Measurements from ENCODE around the gene C5orf24. TPM values are rescaled to one million over a fixed set of nuclear protein-coding genes. Genes with fewer than 3 reads are reported as not detected.

The C5orf24 gene
- total RNA-seq, 1 experiment from 2014 or later: 29.2 TPM

DNA sequence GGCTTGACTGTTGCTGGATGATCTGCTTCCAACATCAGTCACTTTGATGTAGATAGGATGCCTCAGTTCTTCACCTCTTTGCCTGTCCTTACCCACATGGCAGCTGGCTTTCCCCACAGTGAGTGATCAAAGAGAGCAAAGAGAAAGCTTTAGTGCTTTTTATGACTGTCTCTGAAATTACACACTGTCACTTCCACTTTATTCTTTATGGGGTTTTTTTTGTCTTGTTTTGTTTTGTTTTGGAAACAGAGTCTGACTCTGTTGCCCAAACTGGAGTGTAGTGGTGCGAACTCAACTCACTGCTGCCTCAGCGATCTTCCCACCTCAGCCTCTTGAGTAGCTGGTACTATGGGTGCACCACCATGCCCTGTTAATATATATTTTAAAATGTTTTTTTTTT, 32.4 kb upstream of the C5orf24 start:
- BruUV-seq (replicated peaks): no TSS peak
- H3K36me3 ChIP-seq (ENCODE audit: low read depth): peaks cover 25% of the 10 kb centered on the region

DNA sequence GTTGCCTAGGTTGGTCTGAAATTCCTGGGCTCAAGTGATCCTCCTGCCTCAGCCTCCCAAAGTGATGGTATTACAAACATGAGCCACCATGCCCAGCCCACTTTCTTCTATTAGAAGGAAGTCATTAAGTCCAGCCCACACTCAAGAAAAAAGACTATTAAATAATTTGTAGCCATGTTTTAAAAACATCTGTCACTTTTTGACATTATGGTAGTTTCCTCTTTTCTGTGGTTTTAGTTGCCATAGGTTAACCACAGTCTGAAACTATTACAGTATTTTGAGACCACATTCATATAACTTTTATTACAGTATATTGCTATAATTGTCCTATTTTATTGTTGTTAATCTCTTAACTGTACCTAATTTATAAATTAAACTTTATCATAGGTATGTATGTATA, 31.9 kb upstream of the C5orf24 start:
- BruUV-seq (replicated peaks): no TSS peak
- H3F3A ChIP-seq (ENCODE audit: insufficient read depth, low read depth): peaks cover 9% of the 10 kb centered on the region; the same call in 1 of the 2 replicates
- no peak overlapping the region for H3K27ac ChIP-seq
- no peaks in the 10 kb centered on the region for H3K79me2 ChIP-seq (ENCODE audit: low read depth)
- ChIA-PET POLR2A (ENCODE audit: unreplicated experiment) (no interaction called here), CTCF (interaction anchor here (0.6 kb wide), 1 partner anchor 422 kb away, joined by 4 read pairs; no protein-coding TSS in a partner anchor)
- TF ChIP-seq EZH2 (IDR thresholded peaks at IDR 0.05; ENCODE audit: low read depth): no peak
- TF ChIP-seq, protein P1, sequence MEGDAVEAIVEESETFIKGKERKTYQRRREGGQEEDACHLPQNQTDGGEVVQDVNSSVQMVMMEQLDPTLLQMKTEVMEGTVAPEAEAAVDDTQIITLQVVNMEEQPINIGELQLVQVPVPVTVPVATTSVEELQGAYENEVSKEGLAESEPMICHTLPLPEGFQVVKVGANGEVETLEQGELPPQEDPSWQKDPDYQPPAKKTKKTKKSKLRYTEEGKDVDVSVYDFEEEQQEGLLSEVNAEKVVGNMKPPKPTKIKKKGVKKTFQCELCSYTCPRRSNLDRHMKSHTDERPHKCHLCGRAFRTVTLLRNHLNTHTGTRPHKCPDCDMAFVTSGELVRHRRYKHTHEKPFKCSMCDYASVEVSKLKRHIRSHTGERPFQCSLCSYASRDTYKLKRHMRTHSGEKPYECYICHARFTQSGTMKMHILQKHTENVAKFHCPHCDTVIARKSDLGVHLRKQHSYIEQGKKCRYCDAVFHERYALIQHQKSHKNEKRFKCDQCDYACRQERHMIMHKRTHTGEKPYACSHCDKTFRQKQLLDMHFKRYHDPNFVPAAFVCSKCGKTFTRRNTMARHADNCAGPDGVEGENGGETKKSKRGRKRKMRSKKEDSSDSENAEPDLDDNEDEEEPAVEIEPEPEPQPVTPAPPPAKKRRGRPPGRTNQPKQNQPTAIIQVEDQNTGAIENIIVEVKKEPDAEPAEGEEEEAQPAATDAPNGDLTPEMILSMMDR (conservative IDR thresholded peaks at IDR 0.05): no peak
- H3K9me3 ChIP-seq (ENCODE audit: insufficient read depth, low read depth): no peaks in the 10 kb centered on the region
- no peak overlapping the region for H3K4me2 ChIP-seq
- no peak for DNase-seq
- peaks cover 22% of the 10 kb centered on the region; the same call in 1 of the 2 replicates for H3K36me3 ChIP-seq (ENCODE audit: low read depth)
- H2AFZ ChIP-seq: no peak overlapping the region
- H3K27me3 ChIP-seq (ENCODE audit: insufficient read depth, low read depth): no peaks in the 10 kb centered on the region
- intact Hi-C loops (cut with micrococcal nuclease; ENCODE audit: unreplicated experiment): no loop called here
- H3K4me1 ChIP-seq (replicated peaks; ENCODE audit: insufficient read depth): no peaks in the 10 kb centered on the region
- H3K9me2 ChIP-seq (ENCODE audit: insufficient read depth): no peaks in the 10 kb centered on the region
- no peaks in the 10 kb centered on the region for H4K20me1 ChIP-seq (ENCODE audit: insufficient read depth)
- no peak overlapping the region for H3K4me3 ChIP-seq

More for the DNA sequence above, 32.4 kb upstream of the C5orf24 start:
- Histone ChIP-seq H4K20me1 (ENCODE audit: insufficient read depth) (no peaks in the 10 kb centered on the region), H3K9me2 (ENCODE audit: insufficient read depth) (no peaks in the 10 kb centered on the region), H3K27ac (no peak overlapping the region), H3K4me3 (no peak overlapping the region), H3K4me1 (replicated peaks; ENCODE audit: insufficient read depth) (no peaks in the 10 kb centered on the region), H3K79me2 (ENCODE audit: low read depth) (no peaks in the 10 kb centered on the region), H3K4me2 (no peak overlapping the region), H3K9me3 (ENCODE audit: insufficient read depth, low read depth) (no peaks in the 10 kb centered on the region), H3F3A (ENCODE audit: insufficient read depth, low read depth) (peaks cover 6% of the 10 kb centered on the region; the same call in 1 of the 2 replicates), H2AFZ (no peak overlapping the region), H3K27me3 (ENCODE audit: insufficient read depth, low read depth) (no peaks in the 10 kb centered on the region)
- intact Hi-C loops (cut with micrococcal nuclease; ENCODE audit: unreplicated experiment): no loop called here
- TF ChIP-seq, protein P1 (conservative IDR thresholded peaks at IDR 0.05): no peak
- TF ChIP-seq EZH2 (IDR thresholded peaks at IDR 0.05; ENCODE audit: low read depth): no peak
- ChIA-PET POLR2A (ENCODE audit: unreplicated experiment) (no interaction called here), CTCF (interaction anchor here (0.6 kb wide), 1 partner anchor 422 kb away, joined by 4 read pairs; no protein-coding TSS in a partner anchor)
- no peak for DNase-seq

DNA sequence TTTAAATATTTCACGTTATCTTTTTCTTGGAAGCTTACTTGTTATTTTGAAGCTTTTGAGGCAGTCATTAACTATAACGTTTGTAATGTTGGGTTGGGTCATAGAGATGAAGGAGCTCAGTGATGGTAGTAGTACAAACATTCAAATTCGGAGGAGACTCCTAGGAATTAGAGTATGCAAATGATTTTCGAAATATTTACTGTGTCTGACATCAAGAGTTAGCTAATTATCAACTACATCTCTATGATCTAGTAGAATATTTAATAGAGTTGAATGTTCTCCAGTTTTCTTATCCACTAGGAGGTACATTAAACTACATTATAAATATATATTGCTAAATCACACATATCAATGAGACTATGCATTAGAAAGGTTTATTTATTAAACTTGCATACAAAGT, 28.8 kb upstream of the C5orf24 start:
- intact Hi-C loops (cut with micrococcal nuclease; ENCODE audit: unreplicated experiment): no loop called here
- no peak overlapping the region for H3K4me3 ChIP-seq
- no peak for TF ChIP-seq EZH2 (IDR thresholded peaks at IDR 0.05; ENCODE audit: low read depth)
- ChIA-PET CTCF (no interaction called here), POLR2A (ENCODE audit: unreplicated experiment) (no interaction called here)
- H3K36me3 ChIP-seq (ENCODE audit: low read depth): peaks cover 13% of the 10 kb centered on the region; the same call in 1 of the 2 replicates
- no peak overlapping the region for H2AFZ ChIP-seq
- DNase-seq: no peak
- no peaks in the 10 kb centered on the region for H3K9me2 ChIP-seq (ENCODE audit: insufficient read depth)
- no peak overlapping the region for H3K4me2 ChIP-seq
- no peaks in the 10 kb centered on the region for H3K4me1 ChIP-seq (replicated peaks; ENCODE audit: insufficient read depth)
- H4K20me1 ChIP-seq (ENCODE audit: insufficient read depth): no peaks in the 10 kb centered on the region
- no peak overlapping the region for H3K27ac ChIP-seq
- H3K9me3 ChIP-seq (ENCODE audit: insufficient read depth, low read depth): no peaks in the 10 kb centered on the region
- H3K79me2 ChIP-seq (ENCODE audit: low read depth): no peaks in the 10 kb centered on the region
- peaks cover 12% of the 10 kb centered on the region; the same call in 1 of the 2 replicates for H3F3A ChIP-seq (ENCODE audit: insufficient read depth, low read depth)
- no TSS peak for BruUV-seq (replicated peaks)
- H3K27me3 ChIP-seq (ENCODE audit: insufficient read depth, low read depth): no peaks in the 10 kb centered on the region

DNA sequence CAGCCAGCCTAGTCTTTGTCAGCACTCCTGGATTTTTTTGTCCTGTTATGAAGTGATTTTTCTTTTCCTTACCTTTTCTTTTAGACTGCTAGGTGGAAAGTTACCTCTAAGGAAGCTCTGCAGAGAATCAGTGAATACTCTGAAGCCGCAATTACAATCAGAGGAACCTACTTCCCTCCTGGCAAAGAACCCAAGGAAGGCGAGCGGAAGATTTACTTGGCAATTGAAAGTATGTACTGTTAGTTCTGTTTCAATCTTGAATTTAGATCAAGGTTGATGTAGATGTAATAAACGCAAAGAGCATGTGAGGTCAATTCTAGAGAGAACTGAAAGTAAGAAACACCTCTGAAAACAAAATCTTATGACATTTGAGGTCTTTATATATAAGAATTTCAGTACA, 27.0 kb upstream of the C5orf24 start:
- no peak for DNase-seq
- H3K4me3 ChIP-seq: no peak overlapping the region
- POLR2A ChIA-PET (ENCODE audit: unreplicated experiment): no interaction called here
- no peaks in the 10 kb centered on the region for H3K79me2 ChIP-seq (ENCODE audit: low read depth)
- H2AFZ ChIP-seq: no peak overlapping the region
- H3F3A ChIP-seq (ENCODE audit: insufficient read depth, low read depth): peaks cover 15% of the 10 kb centered on the region; the same call in 1 of the 2 replicates
- no peaks in the 10 kb centered on the region for H3K9me2 ChIP-seq (ENCODE audit: insufficient read depth)
- intact Hi-C loops (cut with micrococcal nuclease; ENCODE audit: unreplicated experiment): no loop called here
- no peaks in the 10 kb centered on the region for H3K9me3 ChIP-seq (ENCODE audit: insufficient read depth, low read depth)
- no peak for TF ChIP-seq EZH2 (IDR thresholded peaks at IDR 0.05; ENCODE audit: low read depth)
- TF ChIP-seq, protein P1 (conservative IDR thresholded peaks at IDR 0.05): no peak
- H3K4me2 ChIP-seq: no peak overlapping the region
- peaks cover 20% of the 10 kb centered on the region for H3K36me3 ChIP-seq (ENCODE audit: low read depth)
- CTCF ChIA-PET: no interaction called here
- no peaks in the 10 kb centered on the region for H3K4me1 ChIP-seq (replicated peaks; ENCODE audit: insufficient read depth)
- no peaks in the 10 kb centered on the region for H3K27me3 ChIP-seq (ENCODE audit: insufficient read depth, low read depth)
- BruUV-seq (replicated peaks): no TSS peak
- H3K27ac ChIP-seq: peak overlapping the region; percentile 28; the same call in 1 of the 2 replicates
- H4K20me1 ChIP-seq (ENCODE audit: insufficient read depth): no peaks in the 10 kb centered on the region

Measured in PC-9 (cell line).